ENCODE data around the gene SCARF2.
"Not testable (repeated sequence)": the region's sequence is repeated elsewhere in the genome, so short reads cannot be mapped to it uniquely, and the experiment has no call there.

Gene SCARF2

GRCh38 chr22:20437613-20438426 lies at the start of gene SCARF2:
TSS of gene SCARF2 (minus strand) at chr22:20437825. CDS start at chr22:20437754, 71 bp downstream.
- peak; percentile 89 for DNase-seq

- DNase-seq = no peak
Observed at GRCh38 chr22:20486229-20486628, 48.6 kb upstream of the SCARF2 start.

- DNase-seq = no peak
Observed at GRCh38 chr22:20484948-20485683, 47.5 kb upstream of the SCARF2 start.

- DNase-seq = no peak
Observed at GRCh38 chr22:20483771-20484170, 46.1 kb upstream of the SCARF2 start.

- not testable (repeated sequence) for DNase-seq
Observed at GRCh38 chr22:20483143-20483506, 45.5 kb upstream of the SCARF2 start.

GRCh38 chr22:20479612-20480196 lies 42.1 kb upstream of the SCARF2 start:
- DNase-seq = no peak

- not testable (repeated sequence) for DNase-seq
Observed at GRCh38 chr22:20478059-20478458, 40.4 kb upstream of the SCARF2 start.

GRCh38 chr22:20475569-20475968 lies 37.9 kb upstream of the SCARF2 start:
- not testable (repeated sequence) for DNase-seq

- DNase-seq = no peak
Observed at GRCh38 chr22:20475115-20475436, 37.5 kb upstream of the SCARF2 start.

GRCh38 chr22:20472629-20473442 lies 35.2 kb upstream of the SCARF2 start:
- no peak for DNase-seq

- DNase-seq = no peak
Observed at GRCh38 chr22:20471126-20471833, 33.7 kb upstream of the SCARF2 start.

GRCh38 chr22:20470525-20470924 lies 32.9 kb upstream of the SCARF2 start:
- DNase-seq = not testable (repeated sequence)

- DNase-seq = no peak
Observed at GRCh38 chr22:20469110-20469868, 31.7 kb upstream of the SCARF2 start.

GRCh38 chr22:20466659-20467379 lies 29.2 kb upstream of the SCARF2 start:
- DNase-seq = no peak

GRCh38 chr22:20465759-20466077 lies 28.1 kb upstream of the SCARF2 start:
- no peak for DNase-seq

GRCh38 chr22:20464912-20465758 lies 27.5 kb upstream of the SCARF2 start:
- no peak for DNase-seq

- no peak for DNase-seq
Observed at GRCh38 chr22:20464096-20464614, 26.5 kb upstream of the SCARF2 start.

- peak; percentile 33 for DNase-seq
Observed at GRCh38 chr22:20463324-20464095, 25.9 kb upstream of the SCARF2 start.

- no peak for DNase-seq
Observed at GRCh38 chr22:20459862-20460261, 22.2 kb upstream of the SCARF2 start.
